A549 (cell line): ENCODE measurements around the gene TMEM255B.

Source experiments
- CTCF ChIP-seq: fragments of >200 bp; sonication (Bioruptor Twin); formaldehyde crosslinking; IDR thresholded peaks from 3 replicates; pipeline ENCODE4 v1.5.1; 2016
- POLR2A ChIP-seq: IDR thresholded peaks from 2 replicates; pipeline ENCODE4 v1.6.1; 2012; ENCODE audit warnings: mild to moderate bottlenecking, low read length
- SMC3 ChIP-seq: fragments of >200 bp; sonication (Bioruptor Twin); formaldehyde crosslinking; IDR thresholded peaks from 3 replicates; pipeline ENCODE4 v1.6.1; 2018; ENCODE audit warnings: inconsistent platforms

GRCh38 chr13:113767366-113767765 lies 8.3 kb downstream of the TMEM255B start:
- TF ChIP-seq CTCF (no peak), SMC3 (no peak), POLR2A (no peak)
